ENCODE data around the gene PCDHGA3.
"Not testable (repeated sequence)": the region's sequence is repeated elsewhere in the genome, so short reads cannot be mapped to it uniquely, and the experiment has no call there.

The PCDHGA3 gene

GRCh38 chr5:141383345-141383744 lies 39.7 kb downstream of the PCDHGA3 start:
- no peak for DNase-seq

DNA sequence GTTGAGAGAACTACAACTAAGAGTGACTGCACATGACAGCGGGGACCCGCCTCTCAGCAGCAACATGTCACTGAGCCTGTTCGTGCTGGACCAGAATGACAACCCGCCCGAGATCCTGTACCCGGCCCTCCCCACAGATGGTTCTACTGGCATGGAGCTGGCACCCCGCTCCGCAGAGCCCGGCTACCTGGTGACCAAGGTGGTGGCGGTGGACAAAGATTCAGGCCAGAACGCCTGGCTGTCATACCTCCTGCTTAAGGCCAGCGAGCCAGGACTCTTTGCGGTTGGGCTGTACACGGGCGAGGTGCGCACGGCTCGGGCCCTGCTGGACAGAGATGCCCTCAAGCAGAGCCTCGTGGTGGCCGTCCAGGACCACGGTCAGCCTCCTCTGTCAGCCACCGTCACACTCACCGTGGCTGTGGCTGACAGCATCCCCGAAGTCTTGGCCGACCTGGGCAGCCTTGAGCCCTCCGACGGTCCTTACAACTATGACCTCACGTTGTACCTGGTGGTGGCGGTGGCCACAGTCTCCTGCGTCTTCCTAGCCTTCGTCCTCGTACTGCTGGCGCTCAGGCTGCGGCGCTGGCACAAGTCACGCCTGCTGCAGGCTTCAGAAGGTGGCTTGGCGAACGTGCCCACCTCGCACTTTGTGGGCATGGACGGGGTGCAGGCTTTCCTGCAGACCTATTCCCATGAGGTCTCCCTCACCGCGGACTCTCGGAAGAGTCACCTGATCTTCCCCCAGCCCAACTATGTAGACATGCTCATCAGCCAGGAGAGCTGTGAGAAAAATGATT lies 41.0 kb downstream of the PCDHGA3 start:
- DNase-seq = no peak

GRCh38 chr5:141387557-141388311 lies 44.1 kb downstream of the PCDHGA3 start, which contains the start of gene PCDHGB4:
TSS of gene PCDHGB4 (plus strand) at chr5:141387698. CDS start at chr5:141387885, 187 bp downstream.
- peak in 1 of 2 donors; percentile 41 for DNase-seq

DNA sequence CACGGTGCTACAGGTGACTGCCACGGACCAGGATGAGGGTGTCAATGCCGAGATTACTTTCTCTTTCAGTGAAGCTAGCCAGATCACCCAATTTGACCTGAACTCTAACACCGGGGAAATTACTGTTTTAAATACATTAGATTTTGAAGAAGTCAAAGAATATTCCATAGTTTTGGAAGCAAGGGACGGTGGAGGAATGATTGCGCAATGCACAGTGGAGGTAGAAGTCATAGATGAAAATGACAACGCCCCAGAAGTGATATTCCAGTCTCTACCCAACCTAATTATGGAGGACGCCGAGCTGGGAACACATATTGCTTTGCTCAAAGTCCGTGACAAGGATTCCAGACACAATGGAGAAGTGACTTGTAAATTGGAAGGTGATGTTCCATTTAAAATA lies 45.0 kb downstream of the PCDHGA3 start:
- no peak for DNase-seq

DNA sequence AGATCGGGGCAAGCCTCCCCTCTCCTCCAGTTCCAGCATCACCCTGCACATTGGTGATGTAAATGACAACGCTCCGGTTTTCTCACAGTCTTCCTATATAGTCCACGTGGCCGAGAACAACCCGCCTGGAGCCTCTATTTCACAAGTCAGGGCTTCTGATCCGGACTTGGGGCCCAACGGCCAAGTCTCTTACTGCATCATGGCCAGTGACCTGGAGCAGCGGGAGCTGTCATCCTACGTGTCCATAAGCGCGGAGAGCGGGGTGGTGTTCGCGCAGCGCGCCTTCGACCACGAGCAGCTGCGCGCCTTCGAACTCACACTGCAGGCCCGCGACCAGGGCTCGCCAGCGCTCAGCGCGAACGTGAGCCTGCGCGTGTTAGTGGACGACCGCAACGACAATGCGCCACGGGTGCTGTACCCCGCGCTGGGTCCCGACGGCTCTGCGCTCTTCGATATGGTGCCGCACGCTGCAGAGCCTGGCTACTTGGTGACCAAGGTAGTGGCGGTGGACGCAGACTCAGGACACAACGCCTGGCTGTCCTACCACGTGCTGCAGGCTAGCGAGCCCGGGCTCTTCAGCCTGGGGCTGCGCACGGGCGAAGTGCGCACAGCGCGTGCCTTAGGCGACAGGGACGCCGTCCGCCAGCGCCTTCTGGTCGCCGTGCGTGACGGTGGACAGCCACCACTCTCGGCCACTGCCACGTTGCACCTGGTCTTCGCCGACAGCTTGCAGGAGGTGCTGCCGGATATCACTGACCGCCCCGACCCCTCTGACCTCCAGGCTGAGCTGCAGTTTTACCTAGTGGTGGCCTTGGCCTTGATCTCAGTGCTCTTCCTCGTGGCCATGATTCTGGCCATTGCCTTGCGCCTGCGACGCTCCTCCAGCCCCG lies 45.8 kb downstream of the PCDHGA3 start:
- no peak for DNase-seq

DNA sequence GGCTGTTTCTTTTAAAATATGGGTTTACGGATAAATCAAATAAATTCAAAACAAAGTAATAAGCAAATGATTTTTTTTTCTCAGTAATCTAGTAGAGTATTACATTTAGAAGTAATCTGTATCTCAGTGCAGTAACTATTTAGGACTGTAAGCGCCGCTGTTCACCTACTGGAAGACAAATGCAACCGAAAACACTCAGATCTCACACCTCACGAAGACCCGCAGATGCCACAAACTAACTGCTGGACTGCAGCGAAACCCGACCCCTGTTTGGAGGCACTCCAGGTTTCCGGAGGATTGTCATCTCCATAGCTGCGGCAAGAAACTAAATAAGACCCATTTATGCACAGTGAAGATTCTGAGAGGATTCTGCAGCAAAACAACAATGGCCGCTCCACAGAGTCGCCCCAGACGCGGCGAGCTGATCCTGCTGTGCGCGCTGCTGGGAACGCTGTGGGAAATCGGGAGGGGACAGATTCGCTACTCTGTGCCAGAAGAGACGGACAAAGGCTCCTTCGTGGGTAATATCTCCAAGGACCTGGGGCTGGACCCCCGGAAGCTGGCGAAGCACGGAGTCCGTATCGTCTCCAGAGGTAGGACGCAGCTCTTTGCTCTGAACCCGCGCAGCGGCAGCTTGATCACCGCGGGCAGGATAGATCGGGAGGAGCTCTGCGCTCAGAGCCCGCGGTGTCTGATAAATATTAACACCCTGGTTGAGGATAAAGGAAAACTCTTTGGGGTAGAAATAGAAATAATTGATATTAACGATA lies 49.0 kb downstream of the PCDHGA3 start, which contains the start of gene PCDHGA8:
Gene PCDHGA8, plus strand, starts transcription at position 205 of the 770 bp plus-strand sequence. Its CDS starts 181 bp downstream, at position 386.
- no peak for DNase-seq

DNA sequence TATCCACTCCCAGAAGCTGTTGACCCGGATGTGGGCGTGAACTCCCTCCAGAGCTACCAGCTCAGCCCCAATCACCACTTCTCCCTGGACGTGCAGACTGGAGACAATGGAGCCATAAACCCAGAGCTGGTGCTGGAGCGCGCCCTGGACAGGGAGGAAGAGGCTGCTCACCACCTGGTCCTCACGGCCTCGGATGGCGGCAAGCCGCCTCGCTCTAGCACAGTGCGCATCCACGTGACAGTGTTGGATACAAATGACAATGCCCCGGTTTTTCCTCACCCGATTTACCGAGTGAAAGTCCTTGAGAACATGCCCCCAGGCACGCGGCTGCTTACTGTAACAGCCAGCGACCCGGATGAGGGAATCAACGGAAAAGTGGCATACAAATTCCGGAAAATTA lies 49.6 kb downstream of the PCDHGA3 start:
- no peak for DNase-seq

- DNase-seq = not testable (repeated sequence)
Observed at GRCh38 chr5:141394401-141395187, 51.0 kb downstream of the PCDHGA3 start.

Data from inflammatory macrophage (primary cell).